Keratinocyte (primary cell): ENCODE data around the gene MAGI2. TPM values are rescaled to one million over a fixed set of nuclear protein-coding genes. Genes with fewer than 3 reads are reported as not detected.

Experiments used
- DNase-seq: peaks from one replicate; pipeline ENCODE4 v3.0.0-alpha.2; 2011; ENCODE audit warnings: low read depth, missing footprints, low spot score
- FAIRE-seq: peaks from 2 replicates; lab custom pipeline; 2011; peaks lifted over from hg19 to GRCh38; lab: Jason Lieb, UNC
- H2AFZ ChIP-seq: 2 replicates; pipeline ENCODE4 v1.6.0; 2012; ENCODE audit warnings: low read length, control low read depth, inconsistent platforms; ENCODE audit not compliant: control insufficient read depth
- H3K27ac ChIP-seq: 2 replicates; pipeline ENCODE4 v1.5.1; 2011; ENCODE audit warnings: low read length; ENCODE audit not compliant: control insufficient read depth, insufficient read depth
- H3K27me3 ChIP-seq: 3 replicates; pipeline ENCODE4 v1.6.0; 2011; ENCODE audit warnings: low read length; ENCODE audit not compliant: control insufficient read depth, insufficient read depth; ENCODE audit errors: extremely low read depth
- H3K36me3 ChIP-seq, 2 experiments: 2 replicates in 1 of 2; 3 replicates in 1 of 2; pipeline ENCODE4 v1.5.1; 2011; ENCODE audit warnings: low read length in 2 of 2, mild to moderate bottlenecking in 1 of 2; ENCODE audit not compliant: control insufficient read depth in 2 of 2, insufficient read depth in 2 of 2; ENCODE audit errors: extremely low read depth in 1 of 2
- H3K4me1 ChIP-seq: 3 replicates; pipeline ENCODE4 v1.5.1; 2011; ENCODE audit warnings: low read length; ENCODE audit not compliant: control insufficient read depth, insufficient read depth; ENCODE audit errors: extremely low read depth
- H3K4me2 ChIP-seq: 3 replicates; pipeline ENCODE4 v1.6.0; 2011; ENCODE audit warnings: low read depth, low read length; ENCODE audit not compliant: control insufficient read depth, insufficient read depth; ENCODE audit errors: extremely low read depth
- H3K4me3 ChIP-seq, 3 experiments: fragments of 200-600 bp in 1 of 3; sonication (generic) in 1 of 3; 2 replicates in 2 of 3; 3 replicates in 1 of 3; pipeline ENCODE4 v1.5.1; 2011 to 2016; ENCODE audit warnings: low read length in 3 of 3, mild to moderate bottlenecking in 3 of 3, control low read depth in 2 of 3, inconsistent platforms in 1 of 3, low read depth in 1 of 3, mixed read lengths in 1 of 3, mixed run types in 1 of 3, moderate library complexity in 1 of 3; ENCODE audit not compliant: control insufficient read depth in 2 of 3, insufficient read depth in 2 of 3; ENCODE audit errors: extremely low read depth in 1 of 3
- H3K79me2 ChIP-seq: 2 replicates; pipeline ENCODE4 v1.6.0; 2012; ENCODE audit warnings: low read length; ENCODE audit not compliant: control insufficient read depth, insufficient read depth
- H3K9ac ChIP-seq: 3 replicates; pipeline ENCODE4 v1.6.0; 2011; ENCODE audit warnings: low read length; ENCODE audit not compliant: control insufficient read depth, insufficient read depth; ENCODE audit errors: extremely low read depth
- H3K9me1 ChIP-seq: 3 replicates; pipeline ENCODE4 v1.6.0; 2011; ENCODE audit warnings: low read length; ENCODE audit not compliant: control insufficient read depth, insufficient read depth; ENCODE audit errors: extremely low read depth
- H3K9me3 ChIP-seq: 2 replicates; pipeline ENCODE4 v1.5.1; 2012; ENCODE audit warnings: low read depth, low read length; ENCODE audit not compliant: control insufficient read depth
- H4K20me1 ChIP-seq: 3 replicates; pipeline ENCODE4 v1.6.0; 2011; ENCODE audit warnings: low read length; ENCODE audit not compliant: control insufficient read depth, insufficient read depth; ENCODE audit errors: extremely low read depth
- CTCF ChIP-seq, 3 experiments: IDR thresholded peaks in 1 of 3; conservative IDR thresholded peaks in 1 of 3; optimal IDR thresholded peaks in 1 of 3; 2 replicates in 2 of 3; 3 replicates in 1 of 3; pipeline versions ENCODE3 to v1.5.1; 2011; ENCODE audit warnings: low read length in 3 of 3, mild to moderate bottlenecking in 3 of 3, moderate library complexity in 2 of 3, control low read depth in 1 of 3, inconsistent platforms in 1 of 3; ENCODE audit not compliant: insufficient read depth in 2 of 3; ENCODE audit errors: extremely low read depth in 1 of 3
- EZH2 ChIP-seq: IDR thresholded peaks from one replicate; pipeline ENCODE4 v1.6.1; 2012; ENCODE audit warnings: inconsistent platforms, mild to moderate bottlenecking, low read length, moderate library complexity
- dilution Hi-C: fragments of 300-500 bp; cut with MboI; formaldehyde crosslinking; loops from one replicate; pipeline ENCODE4 v1.7.0; 2020; ENCODE audit warnings: low sequenced_read_pairs; ENCODE audit not compliant: extremely low pct_ligation_motif_present
- polyA plus RNA-seq, 5 experiments: library from polyadenylated mRNA; depleted of rRNA in 3 of 5; stranded (reverse) in 3 of 5; stranded (forward) in 1 of 5; unstranded in 1 of 5; fragments of >200 nt; gene quantifications; 1 replicate in 1 of 5; 2 replicates in 3 of 5; 3 replicates in 1 of 5; pipeline versions ENCODE4 v1.2.1 to v1.2.3, GENCODE V29; 2011 to 2012; ENCODE audit warnings: missing spikeins in 2 of 5, low read depth in 1 of 5, low replicate concordance in 1 of 5

Gene MAGI2
- polyA plus RNA-seq, 1 donor (not counting 4 experiments of a cell fraction or from before 2014, with no cell fraction given) = 0.07 TPM

- Histone ChIP-seq H3K36me3 (no peaks in the 10 kb centered on the region), H3K79me2 (no peaks in the 10 kb centered on the region), H3K9me1 (no peaks in the 10 kb centered on the region), H3K4me3 (no peak overlapping the region), H2AFZ (no peak overlapping the region), H3K27ac (no peak overlapping the region), H3K4me1 (no peaks in the 10 kb centered on the region), H3K9me3 (no peaks in the 10 kb centered on the region), H4K20me1 (no peaks in the 10 kb centered on the region), H3K4me2 (no peak overlapping the region), H3K9ac (no peak overlapping the region), H3K27me3 (no peaks in the 10 kb centered on the region)
- dilution Hi-C loops = no loop called here
- DNase-seq (no peak), FAIRE-seq (no peak)
- TF ChIP-seq EZH2 (no peak), CTCF (optimal IDR thresholded peaks at IDR 0.05 in 1 of 3, IDR thresholded peaks at IDR 0.05 in 1 of 3, conservative IDR thresholded peaks at IDR 0.05 in 1 of 3; ENCODE audit: extremely low read depth in 1 of 3, insufficient read depth in 2 of 3, low read length in 3 of 3) (no peak)
Measured at GRCh38 chr7:78433421-78433820, 1020.0 kb downstream of the MAGI2 start.

- Histone ChIP-seq H3K4me2 (no peak overlapping the region), H4K20me1 (no peaks in the 10 kb centered on the region), H3K4me3 (no peak overlapping the region), H3K9ac (no peak overlapping the region), H3K36me3 (no peaks in the 10 kb centered on the region), H3K9me1 (no peaks in the 10 kb centered on the region), H3K4me1 (no peaks in the 10 kb centered on the region), H3K9me3 (no peaks in the 10 kb centered on the region), H3K27ac (no peak overlapping the region), H3K27me3 (no peaks in the 10 kb centered on the region), H3K79me2 (no peaks in the 10 kb centered on the region), H2AFZ (no peak overlapping the region)
- no peak for TF ChIP-seq EZH2
- no peak for TF ChIP-seq CTCF (optimal IDR thresholded peaks at IDR 0.05 in 1 of 3, IDR thresholded peaks at IDR 0.05 in 1 of 3, conservative IDR thresholded peaks at IDR 0.05 in 1 of 3; ENCODE audit: extremely low read depth in 1 of 3, insufficient read depth in 2 of 3, low read length in 3 of 3)
- no peak for DNase-seq
- dilution Hi-C loops = no loop called here
- FAIRE-seq = no peak
Measured at GRCh38 chr7:78429878-78430277, 1023.6 kb downstream of the MAGI2 start.
